HepG2 (cell line): ENCODE results near the gene FRAS1. TPM values are rescaled to one million over a fixed set of nuclear protein-coding genes. Genes with fewer than 3 reads are reported as not detected.

ENCODE experiments used
- ATAC-seq: fragments of 200-7000 bp; cut with Tn5 transposase; 3 replicates; pipeline ENCODE4 v1.9.1; 2020; ENCODE audit warnings: mild to moderate bottlenecking, moderate library complexity
- BruUV-seq: library from RNA; stranded (reverse); fragments of 400-500 nt; replicated peaks from 2 replicates; lab custom pipeline; 2021; lab: Mats Ljungman, UMichigan
- CTCF ChIA-PET: fragments of 300-600 bp; formaldehyde crosslinking; extraction: SDS; loops from one replicate; lab custom pipeline; 2021; ENCODE audit warnings: low total read pairs, inconsistent platforms, low intra/inter-chr PET ratio; lab: Yijun Ruan, JAX
- POLR2A ChIA-PET: fragments of 350-600 bp; sonication (Branson Sonifier 250); formaldehyde crosslinking; loops from one replicate; lab custom pipeline; 2020; ENCODE audit warnings: antibody characterized with exemption, inconsistent platforms; lab: Yijun Ruan, JAX
- DNase-seq: peaks from one replicate; pipeline ENCODE4 v3.0.0-alpha.2; 2015; ENCODE audit warnings: low spot score
- FAIRE-seq: peaks from 3 replicates; lab custom pipeline; 2011; peaks lifted over from hg19 to GRCh38; lab: Jason Lieb, UNC
- H2AFZ ChIP-seq: one replicate; pipeline ENCODE4 v1.6.1; 2011; ENCODE audit warnings: low read length, inconsistent platforms
- H3K27ac ChIP-seq: fragments of 300-600 bp; 3 replicates; pipeline ENCODE4 v1.8.0; 2011; ENCODE audit warnings: mixed run types, mild to moderate bottlenecking, mixed read lengths, low read length, inconsistent platforms; ENCODE audit not compliant: insufficient read depth; ENCODE audit errors: extremely low read length
- H3K27me3 ChIP-seq, 2 experiments: fragments of 200-600 bp in 1 of 2; 2 replicates in 1 of 2; 3 replicates in 1 of 2; pipeline versions ENCODE4 v1.6.0 to v1.8.0; 2011; ENCODE audit warnings: low read length in 2 of 2, mild to moderate bottlenecking in 2 of 2, moderate library complexity in 2 of 2, inconsistent platforms in 1 of 2; ENCODE audit not compliant: insufficient read depth in 2 of 2, control insufficient read depth in 1 of 2
- H3K36me3 ChIP-seq, 2 experiments: fragments of 200-600 bp in 1 of 2; replicated peaks in 1 of 2; 2 replicates in 1 of 2; 3 replicates in 1 of 2; pipeline versions ENCODE4 v1.5.1 to v1.8.0; 2011; ENCODE audit warnings: low read length in 2 of 2, inconsistent platforms in 1 of 2; ENCODE audit not compliant: insufficient read depth in 2 of 2, control insufficient read depth in 1 of 2
- H3K4me1 ChIP-seq: 2 replicates; pipeline ENCODE4 v1.5.1; 2012; ENCODE audit warnings: low read length, inconsistent platforms; ENCODE audit not compliant: insufficient read depth
- H3K4me2 ChIP-seq: 2 replicates; pipeline ENCODE4 v1.6.0; 2011; ENCODE audit warnings: low read depth, low read length, inconsistent platforms
- H3K4me3 ChIP-seq, 3 experiments: fragments of 200-600 bp in 1 of 3; sonication (generic), shearing (Covaris generic) in 1 of 3; replicated peaks in 1 of 3; 2 replicates each; pipeline ENCODE4 v1.5.1; 2011 to 2016; ENCODE audit warnings: low read length in 3 of 3, inconsistent platforms in 2 of 3, low read depth in 2 of 3, mild to moderate bottlenecking in 2 of 3, control low read depth in 1 of 3, mixed read lengths in 1 of 3; ENCODE audit not compliant: insufficient read depth in 1 of 3
- H3K79me2 ChIP-seq: one replicate; pipeline ENCODE4 v1.6.1; 2011; ENCODE audit warnings: low read length, inconsistent platforms; ENCODE audit not compliant: insufficient read depth
- H3K9ac ChIP-seq: 2 replicates; pipeline ENCODE4 v1.6.0; 2011; ENCODE audit warnings: mild to moderate bottlenecking, low read depth, low read length, inconsistent platforms; ENCODE audit not compliant: insufficient read depth
- H3K9me3 ChIP-seq: 2 replicates; pipeline ENCODE4 v1.5.1; 2012; ENCODE audit warnings: mild to moderate bottlenecking, low read length
- H4K20me1 ChIP-seq: 2 replicates; pipeline ENCODE4 v1.6.0; 2011; ENCODE audit warnings: inconsistent platforms, mild to moderate bottlenecking, low read length, moderate library complexity; ENCODE audit not compliant: insufficient read depth
- FOXJ3 ChIP-seq: sonication (generic); formaldehyde crosslinking; IDR thresholded peaks from 2 replicates; pipeline ENCODE4 v1.4.0; 2020; ENCODE audit warnings: missing genetic modification reagents, mild to moderate bottlenecking, borderline replicate concordance
- FOXK2 ChIP-seq: fragments of 450-650 bp; IDR thresholded peaks from 2 replicates; pipeline ENCODE4 v1.6.1; 2016
- HNRNPL ChIP-seq: fragments of 200-400 bp; formaldehyde crosslinking; IDR thresholded peaks from 2 replicates; pipeline ENCODE4 v1.6.1; 2017; ENCODE audit warnings: mild to moderate bottlenecking, low read depth, low read length
- NCOA2 ChIP-seq: sonication (generic); formaldehyde crosslinking; IDR thresholded peaks from 2 replicates; pipeline ENCODE4 v1.8.0; 2022; ENCODE audit warnings: inconsistent platforms
- RCOR2 ChIP-seq: IDR thresholded peaks from 2 replicates; pipeline ENCODE4 v1.6.1; 2016; ENCODE audit warnings: missing biosample characterization, missing genetic modification reagents
- REL ChIP-seq: sonication (generic); formaldehyde crosslinking; conservative IDR thresholded peaks from 2 replicates; pipeline ENCODE4 v1.8.0; 2022; ENCODE audit warnings: mild to moderate bottlenecking, missing genetic modification reagents, moderate library complexity
- TIGD3 ChIP-seq: sonication (generic); formaldehyde crosslinking; IDR thresholded peaks from 2 replicates; pipeline ENCODE4 v1.5.1; 2020; ENCODE audit warnings: mild to moderate bottlenecking, missing genetic modification reagents, borderline replicate concordance
- YY1 ChIP-seq: IDR thresholded peaks from 2 replicates; pipeline ENCODE4 v1.6.1; 2011; ENCODE audit warnings: low read length, low read depth, moderate library complexity, mild to moderate bottlenecking; ENCODE audit not compliant: insufficient read depth, insufficient replicate concordance
- ZBTB3 ChIP-seq: sonication (generic); formaldehyde crosslinking; IDR thresholded peaks from 2 replicates; pipeline ENCODE4 v1.4.0; 2020; ENCODE audit warnings: low read depth, mild to moderate bottlenecking, moderate library complexity, missing genetic modification reagents, borderline replicate concordance
- ZNF205 ChIP-seq: IDR thresholded peaks from 2 replicates; pipeline ENCODE4 v1.6.1; 2018; ENCODE audit warnings: missing biosample characterization, missing genetic modification reagents
- ZNF7 ChIP-seq: IDR thresholded peaks from 2 replicates; pipeline ENCODE4 v1.6.1; 2016; ENCODE audit warnings: missing biosample characterization, missing genetic modification reagents
- WGBS: methylation state at CpG from one replicate; pipeline ENCODE4 v1.1.6; 2017; ENCODE audit warnings: low lambda C conversion rate; 5-methylcytosine and 5-hydroxymethylcytosine counted together
- in situ Hi-C: cut with HindIII; loops from 2 replicates; pipeline ENCODE4 v1.10.0; 2017; ENCODE audit warnings: low pct_unique_long_range_greater_than_20kb; ENCODE audit not compliant: extremely low pct_ligation_motif_present
- intact Hi-C: fragments of 100-400 bp; cut with micrococcal nuclease; formaldehyde crosslinking; loops from one replicate; pipeline ENCODE4 v1.10.0; 2022; ENCODE audit not compliant: unreplicated experiment
- polyA plus RNA-seq, 8 experiments: library from polyadenylated mRNA; depleted of rRNA in 3 of 8; stranded (reverse) in 7 of 8; unstranded in 1 of 8; fragments of >200 nt; fragmentation: Illumina TruSeq in 4 of 8; extraction: Trizol in 4 of 8; gene quantifications; 2 replicates each; pipeline versions ENCODE4 v1.2.1 to v1.2.3, GENCODE V29; 2011 to 2016; ENCODE audit warnings: low read depth in 4 of 8, missing spikeins in 1 of 8, mixed read lengths in 1 of 8; ENCODE audit not compliant: insufficient read depth in 1 of 8
- total RNA-seq, 5 experiments: library from RNA; depleted of rRNA; stranded (reverse); fragments of >200 nt; fragmentation: Illumina TruSeq; extraction: Trizol; gene quantifications; 2 replicates each; pipeline ENCODE4 v1.2.3, GENCODE V29; 2016; ENCODE audit warnings: low read depth in 1 of 5

Gene FRAS1
- total and polyA plus RNA-seq, 2 of the 13 experiments (the other 11 are each of a cell fraction or from before 2014, with no cell fraction given) = 22.5 to 31.6 TPM

GRCh38 chr4:78095081-78095480, 38.0 kb downstream of the FRAS1 start:
- peaks cover 3% of the 10 kb centered on the region for H3K79me2 ChIP-seq
- CTCF ChIA-PET = no interaction called here
- no peaks in the 10 kb centered on the region for H3K27me3 ChIP-seq
- no peak overlapping the region for H3K9ac ChIP-seq
- no peak overlapping the region for H3K4me3 ChIP-seq
- TF ChIP-seq ZBTB3 (CRISPR knock-in tag) (no peak), TIGD3 (CRISPR knock-in tag) (no peak), YY1 (no peak), FOXJ3 (no peak), ZNF205 (CRISPR knock-in tag) (no peak), FOXK2 (no peak), NCOA2 (CRISPR knock-in tag) (no peak), RCOR2 (CRISPR knock-in tag) (no peak), HNRNPL (no peak), REL (CRISPR knock-in tag) (no peak), ZNF7 (CRISPR knock-in tag) (no peak)
- TF ChIP-seq, all 625 proteins: peak for 0
- BruUV-seq = no TSS peak
- in situ Hi-C loops (no loop called here), intact Hi-C loops (no loop called here)
- POLR2A ChIA-PET = no interaction called here
- no peaks in the 10 kb centered on the region; a peak in 2 of 5 replicates for H3K36me3 ChIP-seq
- 91% methylated on average over 2 of the region's 2 CpGs for WGBS
- H3K9me3 ChIP-seq = no peaks in the 10 kb centered on the region
- H3K27ac ChIP-seq = no peak overlapping the region
- no peak overlapping the region for H3K4me2 ChIP-seq
- FAIRE-seq (no peak), ATAC-seq (no peak), DNase-seq (no peak)
- no peaks in the 10 kb centered on the region; the same call in 1 of the 2 replicates for H3K4me1 ChIP-seq
- no peaks in the 10 kb centered on the region for H4K20me1 ChIP-seq
- no peak overlapping the region for H2AFZ ChIP-seq
